K562 (cell line): ENCODE measurements around the gene FAM149A. TPM values are rescaled to one million over a fixed set of nuclear protein-coding genes. Genes with fewer than 3 reads are reported as not detected.

ENCODE experiments used
- ARID1B ChIP-seq: fragments of 450-650 bp; IDR thresholded peaks from 2 replicates; pipeline ENCODE4 v1.6.1; 2016; ENCODE audit warnings: antibody characterized with exemption, mild to moderate bottlenecking, inconsistent platforms
- C11orf30 ChIP-seq: fragments of 450-650 bp; IDR thresholded peaks from 2 replicates; pipeline ENCODE4 v1.6.1; 2016; ENCODE audit warnings: low read depth, mild to moderate bottlenecking
- CEBPG ChIP-seq, 3 experiments: fragments of 200-800 bp in 1 of 3; sonication (Bioruptor generic) in 1 of 3; sonication (generic) in 1 of 3; formaldehyde crosslinking in 1 of 3; IDR thresholded peaks in 2 of 3; conservative IDR thresholded peaks in 1 of 3; 2 replicates each; pipeline versions ENCODE4 v1.6.1 to v1.8.0; 2016 to 2022; ENCODE audit warnings: missing compliant biosample characterization in 2 of 3, missing genetic modification characterization in 2 of 3, mild to moderate bottlenecking in 1 of 3, missing genetic modification reagents in 1 of 3
- CGGBP1 ChIP-seq: fragments of 250-450 bp; sonication (Bioruptor Pico); IDR thresholded peaks from 2 replicates; pipeline ENCODE4 v1.9.0; 2021; ENCODE audit warnings: mild to moderate bottlenecking
- CREB1 ChIP-seq, 2 experiments: sonication (generic) in 1 of 2; formaldehyde crosslinking in 1 of 2; IDR thresholded peaks; 2 replicates each; pipeline versions ENCODE4 v1.6.1 to v1.8.0; 2012 to 2022; ENCODE audit warnings: inconsistent platforms in 1 of 2, mild to moderate bottlenecking in 1 of 2, missing genetic modification reagents in 1 of 2, moderate library complexity in 1 of 2
- E2F6 ChIP-seq, 2 experiments: IDR thresholded peaks; 2 replicates each; pipeline ENCODE4 v1.6.1; 2011; ENCODE audit warnings: borderline replicate concordance in 1 of 2, control low read depth in 1 of 2, low read depth in 1 of 2, low read length in 1 of 2, mild to moderate bottlenecking in 1 of 2, mixed read lengths in 1 of 2, moderate library complexity in 1 of 2; ENCODE audit not compliant: insufficient read depth in 1 of 2, insufficient read length in 1 of 2, poor library complexity in 1 of 2, severe bottlenecking in 1 of 2; ENCODE audit errors: extremely low read depth in 1 of 2
- FOXP4 ChIP-seq: sonication (generic); formaldehyde crosslinking; IDR thresholded peaks from 2 replicates; pipeline ENCODE4 v1.8.0; 2022; ENCODE audit warnings: mild to moderate bottlenecking, missing genetic modification reagents, borderline replicate concordance
- HDAC3 ChIP-seq: fragments of 450-650 bp; IDR thresholded peaks from 2 replicates; pipeline ENCODE4 v1.6.1; 2018; ENCODE audit warnings: borderline replicate concordance, mild to moderate bottlenecking, moderate library complexity; ENCODE audit not compliant: partially characterized antibody
- HLTF ChIP-seq: fragments of 450-650 bp; IDR thresholded peaks from 2 replicates; pipeline ENCODE4 v1.6.1; 2016
- PYGO2 ChIP-seq: fragments of 450-650 bp; IDR thresholded peaks from 2 replicates; pipeline ENCODE4 v1.6.1; 2016; ENCODE audit warnings: mild to moderate bottlenecking, missing genetic modification characterization, moderate library complexity, missing compliant biosample characterization
- RBFOX2 ChIP-seq: fragments of 200-400 bp; formaldehyde crosslinking; IDR thresholded peaks from 2 replicates; pipeline ENCODE4 v1.6.1; 2017; ENCODE audit warnings: low read depth, mild to moderate bottlenecking, low read length, moderate library complexity
- THRA ChIP-seq: fragments of 450-650 bp; IDR thresholded peaks from 2 replicates; pipeline ENCODE4 v1.6.1; 2017; ENCODE audit warnings: mild to moderate bottlenecking, moderate library complexity
- ZBTB17 ChIP-seq: fragments of 450-650 bp; formaldehyde crosslinking; IDR thresholded peaks from 2 replicates; pipeline ENCODE4 v1.4.0; 2020; ENCODE audit warnings: mild to moderate bottlenecking
- ZKSCAN1 ChIP-seq: fragments of 150-350 bp; IDR thresholded peaks from 2 replicates; pipeline ENCODE4 v1.6.1; 2016; ENCODE audit warnings: low read depth, low read length
- ZKSCAN8 ChIP-seq: fragments of 200-800 bp; sonication (Bioruptor generic); IDR thresholded peaks from 2 replicates; pipeline ENCODE4 v1.6.1; 2016; ENCODE audit warnings: missing genetic modification characterization, missing compliant biosample characterization
- ZNF134 ChIP-seq: fragments of 250-450 bp; sonication (Bioruptor Pico); conservative IDR thresholded peaks from 2 replicates; pipeline ENCODE4 v1.4.0; 2020
- ZNF174 ChIP-seq: fragments of 250-450 bp; sonication (Bioruptor Pico); IDR thresholded peaks from 2 replicates; pipeline ENCODE4 v1.4.0; 2020; ENCODE audit warnings: mild to moderate bottlenecking
- polyA plus RNA-seq, 8 experiments: library from polyadenylated mRNA; depleted of rRNA in 4 of 8; stranded (reverse) in 5 of 8; unstranded in 3 of 8; fragments of >200 nt; fragmentation: Nextera tagmentation in 2 of 8; fragmentation: Illumina TruSeq in 1 of 8; extraction: Ambion mirVana in 2 of 8; extraction: Trizol in 1 of 8; gene quantifications; 2 replicates each; pipeline versions ENCODE4 v1.2.1 to v1.2.3, GENCODE V29; 2011 to 2014; ENCODE audit warnings: inconsistent platforms in 1 of 8, missing spikeins in 1 of 8
- total RNA-seq, 7 experiments: library from RNA; depleted of rRNA in 6 of 7; stranded (reverse); fragments of >200 nt in 6 of 7; fragmentation: Illumina TruSeq in 2 of 7; extraction: Trizol in 2 of 7; gene quantifications; 2 replicates each; pipeline versions ENCODE4 v1.2.1 to v1.2.3, GENCODE V29; 2011 to 2021; ENCODE audit warnings: low replicate concordance in 1 of 7
- TF ChIP-seq, protein P1 (sequence below): sonication (generic); formaldehyde crosslinking; IDR thresholded peaks from 2 replicates; pipeline ENCODE4 v1.8.0; 2022; ENCODE audit warnings: mild to moderate bottlenecking, low read depth, missing genetic modification reagents
- TF ChIP-seq, protein P2 (sequence below), 2 experiments: fragments of 200-800 bp in 1 of 2; sonication (Bioruptor generic) in 1 of 2; sonication (generic) in 1 of 2; formaldehyde crosslinking in 1 of 2; IDR thresholded peaks in 1 of 2; conservative IDR thresholded peaks in 1 of 2; 2 replicates each; pipeline versions ENCODE4 v1.5.0 to v1.6.1; 2016 to 2020; ENCODE audit warnings: missing compliant biosample characterization in 1 of 2, missing genetic modification characterization in 1 of 2, missing genetic modification reagents in 1 of 2

FAM149A gene
- total and polyA plus RNA-seq, 9 of the 15 experiments (the other 6 are each of a cell fraction or from before 2014, with no cell fraction given), result not detected

- TF ChIP-seq, protein P1, sequence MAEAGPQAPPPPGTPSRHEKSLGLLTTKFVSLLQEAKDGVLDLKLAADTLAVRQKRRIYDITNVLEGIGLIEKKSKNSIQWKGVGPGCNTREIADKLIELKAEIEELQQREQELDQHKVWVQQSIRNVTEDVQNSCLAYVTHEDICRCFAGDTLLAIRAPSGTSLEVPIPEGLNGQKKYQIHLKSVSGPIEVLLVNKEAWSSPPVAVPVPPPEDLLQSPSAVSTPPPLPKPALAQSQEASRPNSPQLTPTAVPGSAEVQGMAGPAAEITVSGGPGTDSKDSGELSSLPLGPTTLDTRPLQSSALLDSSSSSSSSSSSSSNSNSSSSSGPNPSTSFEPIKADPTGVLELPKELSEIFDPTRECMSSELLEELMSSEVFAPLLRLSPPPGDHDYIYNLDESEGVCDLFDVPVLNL (CRISPR knock-in tag), result no peak
- TF ChIP-seq ZKSCAN1 (no peak), ZBTB17 (CRISPR knock-in tag) (no peak), CREB1 (IDR thresholded peaks at IDR 0.05) (peak; percentile 99), CREB1 (CRISPR knock-in tag; IDR thresholded peaks at IDR 0.05) (peak; percentile 65; the same call in 1 of the 2 replicates), RBFOX2 (peak; percentile 48; the same call in 1 of the 2 replicates), CEBPG (CRISPR knock-in tag; IDR thresholded peaks at IDR 0.05) (no peak), CEBPG (tag; conservative IDR thresholded peaks at IDR 0.05 in 1 of 2, IDR thresholded peaks at IDR 0.05 in 1 of 2) (no peak), ZNF174 (CRISPR knock-in tag) (no peak), CGGBP1 (no peak), THRA (no peak), HDAC3 (peak; percentile 71), ZKSCAN8 (no peak), HLTF (no peak), E2F6 (IDR thresholded peaks at IDR 0.05; ENCODE audit: borderline replicate concordance in 1 of 2, extremely low read depth in 1 of 2, insufficient read depth in 1 of 2, insufficient read length in 1 of 2, low read depth in 1 of 2, low read length in 1 of 2, poor library complexity in 1 of 2, severe bottlenecking in 1 of 2) (peak in 1 of 2 experiments; percentile 25), PYGO2 (tag) (no peak), ZNF134 (CRISPR knock-in tag) (no peak), ARID1B (no peak), C11orf30 (no peak), FOXP4 (no peak)
- TF ChIP-seq, protein P2, sequence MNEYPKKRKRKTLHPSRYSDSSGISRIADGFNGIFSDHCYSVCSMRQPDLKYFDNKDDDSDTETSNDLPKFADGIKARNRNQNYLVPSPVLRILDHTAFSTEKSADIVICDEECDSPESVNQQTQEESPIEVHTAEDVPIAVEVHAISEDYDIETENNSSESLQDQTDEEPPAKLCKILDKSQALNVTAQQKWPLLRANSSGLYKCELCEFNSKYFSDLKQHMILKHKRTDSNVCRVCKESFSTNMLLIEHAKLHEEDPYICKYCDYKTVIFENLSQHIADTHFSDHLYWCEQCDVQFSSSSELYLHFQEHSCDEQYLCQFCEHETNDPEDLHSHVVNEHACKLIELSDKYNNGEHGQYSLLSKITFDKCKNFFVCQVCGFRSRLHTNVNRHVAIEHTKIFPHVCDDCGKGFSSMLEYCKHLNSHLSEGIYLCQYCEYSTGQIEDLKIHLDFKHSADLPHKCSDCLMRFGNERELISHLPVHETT (CRISPR knock-in tag; conservative IDR thresholded peaks at IDR 0.05 in 1 of 2, IDR thresholded peaks at IDR 0.05 in 1 of 2), result no peak
Observed at GRCh38 chr4:186204103-186204559, 99.6 kb downstream of the FAM149A start (continued).
